Measurements from ENCODE around the gene DENND1C.

DENND1C gene

DNA sequence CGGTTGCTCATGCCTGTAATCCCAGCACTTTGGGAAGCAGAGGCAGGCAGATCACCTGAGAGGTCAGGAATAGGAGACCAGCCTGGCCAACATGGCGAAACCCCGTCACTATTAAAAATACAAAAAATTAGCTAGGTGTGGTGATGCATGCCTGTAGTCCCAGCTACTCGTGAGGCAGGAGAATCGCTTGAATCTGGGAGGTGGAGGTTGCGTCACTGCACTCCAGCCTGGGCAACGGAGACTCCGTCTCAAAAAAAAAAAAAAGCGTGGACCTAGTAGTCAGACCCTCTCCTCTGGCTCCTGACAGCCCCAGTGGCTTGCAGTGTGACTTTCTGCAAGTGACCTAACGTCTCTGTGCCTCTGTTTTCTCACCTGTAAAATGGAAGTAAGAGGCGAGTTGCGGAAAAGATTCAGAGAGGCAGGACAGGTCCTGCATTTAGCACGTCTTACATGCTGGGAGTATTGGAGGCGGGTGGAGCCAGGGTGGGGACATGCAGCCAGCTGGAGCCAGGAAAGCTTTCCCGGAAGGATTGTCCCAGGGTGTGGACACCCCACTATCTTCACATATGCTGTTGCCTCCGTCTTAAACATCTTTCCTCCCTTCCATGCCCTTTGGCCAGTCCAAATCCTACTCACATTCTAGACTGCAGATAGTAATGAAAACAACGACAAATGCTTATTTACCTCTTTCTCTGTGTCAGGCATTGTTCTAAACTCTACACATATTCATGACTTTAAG, 17.6 kb upstream of the DENND1C start:
- no peak for TF ChIP-seq EZH2 (IDR thresholded peaks at IDR 0.05; ENCODE audit: borderline replicate concordance, low read length)
- no peak for TF ChIP-seq CTCF (IDR thresholded peaks at IDR 0.05; ENCODE audit: low read length)
- Histone ChIP-seq H3K27me3 (ENCODE audit: insufficient read depth, low read length) (no peaks in the 10 kb centered on the region), H3K4me3 (ENCODE audit: low read depth, low read length, poor library complexity, severe bottlenecking) (peak overlapping the region; percentile 32), H3K79me2 (ENCODE audit: insufficient read depth, low read length) (no peaks in the 10 kb centered on the region), H3K4me2 (ENCODE audit: low read length) (peak overlapping the region; percentile 87), H3K9ac (ENCODE audit: low read length) (no peak overlapping the region; the same call in 1 of the 2 replicates), H3F3A (ENCODE audit: insufficient read depth, low read length) (no peaks in the 10 kb centered on the region), H3K9me2 (ENCODE audit: low read depth, low read length) (no peaks in the 10 kb centered on the region), H3K4me1 (ENCODE audit: insufficient read depth, low read length, severe bottlenecking) (peaks cover 46% of the 10 kb centered on the region), H3K27ac (ENCODE audit: low read depth, low read length, poor library complexity, severe bottlenecking) (peak overlapping the region; percentile 40), H2AFZ (ENCODE audit: low read length) (no peak overlapping the region), H4K20me1 (ENCODE audit: insufficient read depth, low read length) (no peaks in the 10 kb centered on the region), H3K36me3 (ENCODE audit: insufficient read depth, low read length) (peaks cover 44% of the 10 kb centered on the region), H3K9me3 (ENCODE audit: low read length) (no peaks in the 10 kb centered on the region)

DNA sequence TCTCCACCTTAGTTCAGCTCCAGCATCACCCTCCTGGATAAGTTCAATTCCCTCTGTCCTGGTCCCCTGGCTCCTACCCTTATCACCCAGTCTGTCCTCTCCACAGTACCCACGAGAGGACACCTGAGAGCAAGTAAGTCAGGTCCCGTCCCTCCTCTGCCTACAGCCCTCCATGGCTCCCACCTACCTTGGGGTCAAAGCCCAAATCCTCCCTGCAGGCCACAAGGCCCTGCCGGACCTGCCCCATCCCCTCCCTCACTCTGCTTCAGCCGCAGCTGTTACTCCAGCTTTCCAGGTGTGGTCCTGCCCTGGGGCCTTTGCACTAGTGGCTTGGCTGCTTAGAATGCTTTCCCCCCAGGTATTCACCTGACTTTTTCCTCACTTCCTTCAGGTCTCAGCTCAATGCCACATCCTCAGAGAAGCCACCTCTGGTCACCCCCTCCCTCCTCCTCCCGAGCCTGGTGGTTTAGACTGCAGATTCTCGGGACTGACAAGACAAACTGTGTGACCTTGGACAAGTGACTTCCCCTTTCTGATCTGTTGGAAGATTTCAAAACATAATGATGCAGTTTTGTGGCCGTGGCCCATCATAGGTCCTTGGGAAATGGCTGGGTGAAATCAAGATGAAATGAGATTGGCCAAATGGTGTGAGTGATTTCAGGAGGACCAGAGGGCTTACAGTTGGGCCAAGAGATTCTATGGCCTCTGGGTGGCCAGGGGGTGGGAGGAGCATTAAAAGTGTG, 16.9 kb upstream of the DENND1C start:
- Histone ChIP-seq H3K4me1 (ENCODE audit: insufficient read depth, low read length, severe bottlenecking) (peaks cover 40% of the 10 kb centered on the region), H3K27me3 (ENCODE audit: insufficient read depth, low read length) (no peaks in the 10 kb centered on the region), H3K9ac (ENCODE audit: low read length) (no peak overlapping the region), H4K20me1 (ENCODE audit: insufficient read depth, low read length) (no peaks in the 10 kb centered on the region), H3K79me2 (ENCODE audit: insufficient read depth, low read length) (no peaks in the 10 kb centered on the region), H3K36me3 (ENCODE audit: insufficient read depth, low read length) (peaks cover 44% of the 10 kb centered on the region), H3K9me3 (ENCODE audit: low read length) (no peaks in the 10 kb centered on the region), H2AFZ (ENCODE audit: low read length) (no peak overlapping the region), H3F3A (ENCODE audit: insufficient read depth, low read length) (no peaks in the 10 kb centered on the region), H3K9me2 (ENCODE audit: low read depth, low read length) (no peaks in the 10 kb centered on the region), H3K4me2 (ENCODE audit: low read length) (peak overlapping the region; percentile 87; the same call in 1 of the 2 replicates), H3K27ac (ENCODE audit: low read depth, low read length, poor library complexity, severe bottlenecking) (peak overlapping the region; percentile 10), H3K4me3 (ENCODE audit: low read depth, low read length, poor library complexity, severe bottlenecking) (peak overlapping the region; percentile 32)
- TF ChIP-seq CTCF (IDR thresholded peaks at IDR 0.05; ENCODE audit: low read length) (no peak), EZH2 (IDR thresholded peaks at IDR 0.05; ENCODE audit: borderline replicate concordance, low read length) (no peak)

DNA sequence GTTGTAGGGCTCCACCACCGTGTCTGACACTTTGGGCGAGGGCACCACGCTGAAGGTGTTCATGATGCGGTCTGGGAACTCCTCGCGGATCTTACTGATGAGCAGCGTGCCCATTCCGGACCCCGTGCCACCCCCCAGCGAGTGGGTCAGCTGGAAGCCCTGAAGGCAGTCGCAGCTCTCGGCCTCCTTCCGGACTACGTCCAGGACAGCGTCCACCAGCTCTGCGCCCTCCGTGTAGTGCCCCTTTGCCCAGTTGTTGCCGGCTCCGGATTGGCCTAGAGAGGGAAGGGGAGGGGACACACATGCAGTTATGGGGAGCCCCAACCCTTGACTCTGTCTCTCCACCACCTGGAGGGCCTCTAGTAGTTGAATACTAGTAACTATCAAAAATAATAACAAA, 14.4 kb upstream of the DENND1C start:
- H3K9ac ChIP-seq (ENCODE audit: low read length), result no peak overlapping the region
- no peak overlapping the region for H2AFZ ChIP-seq (ENCODE audit: low read length)
- peaks cover 28% of the 10 kb centered on the region for H3K4me1 ChIP-seq (ENCODE audit: insufficient read depth, low read length, severe bottlenecking)
- no peaks in the 10 kb centered on the region for H4K20me1 ChIP-seq (ENCODE audit: insufficient read depth, low read length)
- no peaks in the 10 kb centered on the region for H3K9me2 ChIP-seq (ENCODE audit: low read depth, low read length)
- no peak overlapping the region for H3K4me2 ChIP-seq (ENCODE audit: low read length)
- H3K36me3 ChIP-seq (ENCODE audit: insufficient read depth, low read length), result peaks cover 42% of the 10 kb centered on the region
- H3K79me2 ChIP-seq (ENCODE audit: insufficient read depth, low read length), result no peaks in the 10 kb centered on the region
- H3K27me3 ChIP-seq (ENCODE audit: insufficient read depth, low read length), result no peaks in the 10 kb centered on the region
- no peaks in the 10 kb centered on the region for H3K9me3 ChIP-seq (ENCODE audit: low read length)
- H3K4me3 ChIP-seq (ENCODE audit: low read depth, low read length, poor library complexity, severe bottlenecking), result no peak overlapping the region
- H3F3A ChIP-seq (ENCODE audit: insufficient read depth, low read length), result no peaks in the 10 kb centered on the region
- TF ChIP-seq EZH2 (IDR thresholded peaks at IDR 0.05; ENCODE audit: borderline replicate concordance, low read length) (no peak), CTCF (IDR thresholded peaks at IDR 0.05; ENCODE audit: low read length) (no peak)
- no peak overlapping the region for H3K27ac ChIP-seq (ENCODE audit: low read depth, low read length, poor library complexity, severe bottlenecking)
